CD4-positive, alpha-beta T cell (primary cell): ENCODE data around the gene ZIC5. TPM values are rescaled to one million over a fixed set of nuclear protein-coding genes. Genes with fewer than 3 reads are reported as not detected.
A peak's percentile ranks its signal among the peaks of the same experiment; 100 is the strongest.

Experiments used
- ATAC-seq: fragments of 200-7000 bp; cut with Tn5 transposase; one replicate; pipeline ENCODE4 v1.10.0; 2022; ENCODE audit warnings: mild to moderate bottlenecking; ENCODE audit not compliant: poor library complexity
- CTCF ChIA-PET: fragments of 350-600 bp; sonication (Branson Sonifier 250); formaldehyde crosslinking; loops from one replicate; lab custom pipeline; 2021; ENCODE audit warnings: antibody characterized with exemption, inconsistent platforms; lab: Charles Lee
- POLR2A ChIA-PET: fragments of 350-600 bp; sonication (Branson Sonifier 250); formaldehyde crosslinking; loops from one replicate; lab custom pipeline; 2021; ENCODE audit warnings: antibody characterized with exemption, inconsistent platforms; lab: Charles Lee
- DNase-seq, 14 experiments: peaks; one replicate each; pipeline ENCODE4 v3.0.0-alpha.2; 2013 to 2020; ENCODE audit warnings: mixed read lengths in 2 of 14
- H3K27ac ChIP-seq, 2 donors: one replicate each; pipeline versions ENCODE4 v1.5.1 to v1.7.0; 2013; ENCODE audit warnings: low read length in 2 of 2, low read depth in 1 of 2, mild to moderate bottlenecking in 1 of 2
- H3K27me3 ChIP-seq, 2 experiments: 1 replicate in 1 of 2; 2 replicates in 1 of 2; pipeline versions ENCODE4 v1.6.1 to v1.7.0; 2013; ENCODE audit warnings: low read length in 2 of 2, control low read depth in 1 of 2, mild to moderate bottlenecking in 1 of 2, moderate library complexity in 1 of 2; ENCODE audit not compliant: insufficient read depth in 2 of 2, control insufficient read depth in 1 of 2
- H3K36me3 ChIP-seq: one replicate; pipeline ENCODE4 v1.6.1; 2013; ENCODE audit warnings: low read length, control low read depth; ENCODE audit not compliant: insufficient read depth
- H3K4me1 ChIP-seq: one replicate; pipeline ENCODE4 v1.6.1; 2013; ENCODE audit warnings: low read length, control low read depth; ENCODE audit not compliant: insufficient read depth
- H3K4me3 ChIP-seq: one replicate; pipeline ENCODE4 v1.5.1; 2013; ENCODE audit warnings: mild to moderate bottlenecking, low read length, moderate library complexity
- H3K9me3 ChIP-seq, 2 experiments: 1 replicate in 1 of 2; 2 replicates in 1 of 2; pipeline versions ENCODE4 v1.6.1 to v1.7.0; 2013; ENCODE audit warnings: low read length in 2 of 2, mild to moderate bottlenecking in 2 of 2, control low read depth in 1 of 2, moderate library complexity in 1 of 2; ENCODE audit not compliant: control insufficient read depth in 1 of 2, insufficient read depth in 1 of 2
- H3K27ac Mint-ChIP-seq: one replicate; pipeline ENCODE4 v1.8.0; 2020; ENCODE audit warnings: mixed read lengths
- H3K27me3 Mint-ChIP-seq: one replicate; pipeline ENCODE4 v1.8.0; 2021; ENCODE audit warnings: mixed read lengths
- H3K36me3 Mint-ChIP-seq: one replicate; pipeline ENCODE4 v1.8.0; 2021; ENCODE audit warnings: low read depth, mixed read lengths
- H3K4me1 Mint-ChIP-seq: one replicate; pipeline ENCODE4 v1.8.0; 2021; ENCODE audit warnings: low read depth, mixed read lengths
- H3K4me3 Mint-ChIP-seq: one replicate; pipeline ENCODE4 v1.8.0; 2020; ENCODE audit warnings: mild to moderate bottlenecking, mixed read lengths
- H3K9me3 Mint-ChIP-seq: one replicate; pipeline ENCODE4 v1.8.0; 2020; ENCODE audit warnings: mixed read lengths
- intact Hi-C, 2 experiments: fragments of 100-400 bp; cut with DNase I in 1 of 2; cut with micrococcal nuclease in 1 of 2; formaldehyde crosslinking; loops; one replicate each; pipeline versions ENCODE4 v1.15.1 to v1.9.0; 2023 to 2025; cut with DNase I, micrococcal nuclease
- total RNA-seq, 174 experiments: library from RNA in 2 of 174; stranded (reverse) in 2 of 174; gene quantifications; one replicate each; pipeline ENCODE4 v1.2.3 and lab custom pipeline; 2021 to 2026
- TF ChIP-seq, protein P1 (sequence below): fragments of 200-600 bp; IDR thresholded peaks from one replicate; pipeline ENCODE4 v1.8.0; 2022; ENCODE audit warnings: antibody characterized with exemption, mild to moderate bottlenecking

ZIC5 gene
- total RNA-seq, 2 experiments from 2014 or later: not detected

DNA sequence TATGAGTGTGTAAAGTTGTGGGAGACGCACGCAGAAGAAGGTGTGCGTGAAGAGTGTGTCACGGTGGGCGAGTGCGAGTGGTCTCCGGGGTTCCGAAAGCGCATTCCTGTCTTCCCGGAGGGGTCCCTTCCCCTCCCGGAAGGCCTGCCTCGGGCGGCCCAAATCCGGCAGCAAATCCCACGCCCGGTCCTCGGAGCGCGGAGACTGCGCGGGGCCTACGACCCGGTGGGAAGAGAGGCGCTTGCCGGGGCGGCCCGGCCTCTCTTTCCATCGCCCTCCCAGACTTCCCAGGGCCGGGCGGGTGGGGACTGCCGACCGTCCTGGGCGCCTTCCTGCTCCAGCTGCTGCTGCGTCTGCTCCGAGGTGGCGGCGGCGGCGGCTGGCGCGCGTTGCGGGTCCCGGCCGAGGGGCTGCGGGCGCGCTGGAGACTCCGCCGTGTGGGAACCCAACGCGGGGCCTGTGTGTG is 2.1 kb downstream of the ZIC5 start:
- Histone ChIP-seq H3K27ac (no peak overlapping the region), H3K4me1 (peaks cover 38% of the 10 kb centered on the region), H3K4me3 (no peak overlapping the region), H3K9me3 (peaks cover 25 to 34% of the 10 kb centered on the region in 2 experiments), H3K27me3 (peaks cover 74 to 80% of the 10 kb centered on the region in 2 experiments), H3K36me3 (no peaks in the 10 kb centered on the region)
- ChIA-PET CTCF (interaction anchor here (0.9 kb wide), 1 partner anchor 11 kb away, joined by 3 read pairs; no protein-coding TSS in a partner anchor), POLR2A (interaction anchor here (1.0 to 1.5 kb wide), 5 partner anchors 13 to 25 kb away, joined by 3 to 17 read pairs (median 5); no protein-coding TSS in a partner anchor)
- Mint-ChIP-seq H3K4me3 (peak overlapping the region; percentile 93), H3K27ac (peak overlapping the region; percentile 84), H3K4me1 (peaks cover 26% of the 10 kb centered on the region), H3K27me3 (peaks cover 77% of the 10 kb centered on the region), H3K36me3 (peaks cover 9% of the 10 kb centered on the region), H3K9me3 (peaks cover 11% of the 10 kb centered on the region)
- TF ChIP-seq, protein P1, sequence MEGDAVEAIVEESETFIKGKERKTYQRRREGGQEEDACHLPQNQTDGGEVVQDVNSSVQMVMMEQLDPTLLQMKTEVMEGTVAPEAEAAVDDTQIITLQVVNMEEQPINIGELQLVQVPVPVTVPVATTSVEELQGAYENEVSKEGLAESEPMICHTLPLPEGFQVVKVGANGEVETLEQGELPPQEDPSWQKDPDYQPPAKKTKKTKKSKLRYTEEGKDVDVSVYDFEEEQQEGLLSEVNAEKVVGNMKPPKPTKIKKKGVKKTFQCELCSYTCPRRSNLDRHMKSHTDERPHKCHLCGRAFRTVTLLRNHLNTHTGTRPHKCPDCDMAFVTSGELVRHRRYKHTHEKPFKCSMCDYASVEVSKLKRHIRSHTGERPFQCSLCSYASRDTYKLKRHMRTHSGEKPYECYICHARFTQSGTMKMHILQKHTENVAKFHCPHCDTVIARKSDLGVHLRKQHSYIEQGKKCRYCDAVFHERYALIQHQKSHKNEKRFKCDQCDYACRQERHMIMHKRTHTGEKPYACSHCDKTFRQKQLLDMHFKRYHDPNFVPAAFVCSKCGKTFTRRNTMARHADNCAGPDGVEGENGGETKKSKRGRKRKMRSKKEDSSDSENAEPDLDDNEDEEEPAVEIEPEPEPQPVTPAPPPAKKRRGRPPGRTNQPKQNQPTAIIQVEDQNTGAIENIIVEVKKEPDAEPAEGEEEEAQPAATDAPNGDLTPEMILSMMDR: no peak
- DNase-seq: no peak
- ATAC-seq: peak; percentile 16
- intact Hi-C loops: no loop called here

- Mint-ChIP-seq H3K27me3 (peaks cover 77% of the 10 kb centered on the region), H3K9me3 (peaks cover 7% of the 10 kb centered on the region), H3K4me3 (peak overlapping the region; percentile 93), H3K4me1 (peaks cover 26% of the 10 kb centered on the region), H3K27ac (peak overlapping the region; percentile 84), H3K36me3 (peaks cover 9% of the 10 kb centered on the region)
- ATAC-seq (no peak), DNase-seq (peak in 1 of 14 experiments; percentile 35)
- ChIA-PET POLR2A (interaction anchor here (1.0 kb wide), 1 partner anchor 11 kb away, joined by 4 read pairs; no protein-coding TSS in a partner anchor), CTCF (no interaction called here)
- peaks cover 18 to 34% of the 10 kb centered on the region in 2 experiments for H3K9me3 ChIP-seq
- no peak overlapping the region for H3K27ac ChIP-seq
- peaks cover 38% of the 10 kb centered on the region for H3K4me1 ChIP-seq
- H3K36me3 ChIP-seq: no peaks in the 10 kb centered on the region
- H3K4me3 ChIP-seq: no peak overlapping the region
- TF ChIP-seq, protein P1: no peak
- H3K27me3 ChIP-seq: peaks cover 75 to 80% of the 10 kb centered on the region in 2 experiments
- intact Hi-C loops: no loop called here
These were observed 2.8 kb downstream of the ZIC5 start for GRCh38 chr13:99968521-99969452.

- Mint-ChIP-seq H3K27ac (peak overlapping the region; percentile 2), H3K9me3 (peaks cover under 1% of the 10 kb centered on the region), H3K4me3 (peak overlapping the region; percentile 52), H3K4me1 (peaks cover 26% of the 10 kb centered on the region), H3K36me3 (peaks cover 9% of the 10 kb centered on the region), H3K27me3 (peaks cover 74% of the 10 kb centered on the region)
- peaks cover 38% of the 10 kb centered on the region for H3K4me1 ChIP-seq
- peaks cover 67 to 78% of the 10 kb centered on the region in 2 experiments for H3K27me3 ChIP-seq
- intact Hi-C loops: no loop called here
- TF ChIP-seq, protein P1: no peak
- ATAC-seq: no peak
- H3K4me3 ChIP-seq: no peak overlapping the region
- peaks cover 11 to 34% of the 10 kb centered on the region in 2 experiments for H3K9me3 ChIP-seq
- no peak overlapping the region for H3K27ac ChIP-seq
- CTCF ChIA-PET: no interaction called here
- POLR2A ChIA-PET: interaction anchor here (1.0 kb wide), 1 partner anchor 10 kb away, joined by 4 read pairs; no protein-coding TSS in a partner anchor
- peak in 1 of 14 experiments; percentile 10 for DNase-seq
- H3K36me3 ChIP-seq: no peaks in the 10 kb centered on the region
These were observed 3.6 kb downstream of the ZIC5 start for GRCh38 chr13:99967869-99968520.
